NB4 (cell line): Measurements from ENCODE around the gene OR5K4.

ENCODE experiments used
- CTCF ChIP-seq: IDR thresholded peaks from one replicate; pipeline ENCODE4 v1.5.1; 2012; ENCODE audit warnings: low read depth, low read length
- POLR2A ChIP-seq: IDR thresholded peaks from 2 replicates; pipeline ENCODE4 v1.6.1; 2011; ENCODE audit warnings: mild to moderate bottlenecking; ENCODE audit not compliant: insufficient read length; ENCODE audit errors: extremely low read depth

DNA sequence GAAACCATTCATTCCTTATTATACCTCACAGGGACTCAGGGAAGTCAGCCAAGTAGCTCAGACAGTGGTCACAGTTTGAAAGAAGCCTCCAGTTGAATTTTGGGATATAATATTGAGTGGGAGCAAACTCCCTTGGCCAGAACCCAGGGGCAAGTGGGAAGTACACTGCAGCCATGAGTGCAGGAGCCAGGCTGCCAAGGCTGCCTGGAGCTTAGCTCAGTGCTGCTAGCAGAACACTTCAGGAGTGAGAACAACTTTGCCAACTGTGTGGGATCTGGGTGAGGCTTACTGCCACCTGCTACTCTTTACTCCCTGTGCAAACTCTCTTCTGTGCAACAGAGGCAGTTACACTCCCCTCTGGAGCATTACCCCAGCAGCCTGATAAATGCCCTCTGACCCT lies 41.4 kb downstream of the OR5K4 start:
- TF ChIP-seq CTCF (no peak), POLR2A (no peak)
